Measurements from ENCODE around the gene SLC26A1. TPM values are rescaled to one million over a fixed set of nuclear protein-coding genes. Genes with fewer than 3 reads are reported as not detected.

SLC26A1 gene
- total RNA-seq, 2 experiments from 2014 or later: not detected

DNA sequence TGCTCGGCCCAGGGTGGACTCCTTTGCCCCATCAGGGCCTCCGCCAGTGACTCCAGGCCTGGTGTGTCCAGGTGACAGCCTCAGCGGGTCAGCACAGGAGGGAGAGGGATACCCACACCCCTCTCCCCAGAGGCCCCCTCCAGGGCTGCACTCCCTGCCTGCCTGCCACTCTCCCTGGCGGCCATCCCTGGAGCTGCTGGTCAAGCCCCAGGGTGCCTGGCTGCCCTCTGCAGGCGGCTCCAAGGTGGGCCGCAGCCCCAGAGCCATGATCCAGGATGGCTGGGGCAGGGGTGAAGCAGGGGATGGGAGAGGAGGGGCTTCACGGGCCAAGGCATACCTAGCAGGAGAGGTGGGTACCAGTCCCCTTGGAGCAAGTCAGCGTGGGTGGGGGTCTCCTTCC lies 22.0 kb upstream of the SLC26A1 start:
- Mint-ChIP-seq H3K4me3 (no peak overlapping the region), H3K4me1 (ENCODE audit: low read depth) (peaks cover 5% of the 10 kb centered on the region), H3K27me3 (no peaks in the 10 kb centered on the region), H3K27ac (no peak overlapping the region), H3K9me3 (no peaks in the 10 kb centered on the region), H3K36me3 (no peaks in the 10 kb centered on the region)
- ChIA-PET CTCF (no interaction called here), POLR2A (no interaction called here)
- DNase-seq: no peak
- intact Hi-C loops (cut with micrococcal nuclease): no loop called here

DNA sequence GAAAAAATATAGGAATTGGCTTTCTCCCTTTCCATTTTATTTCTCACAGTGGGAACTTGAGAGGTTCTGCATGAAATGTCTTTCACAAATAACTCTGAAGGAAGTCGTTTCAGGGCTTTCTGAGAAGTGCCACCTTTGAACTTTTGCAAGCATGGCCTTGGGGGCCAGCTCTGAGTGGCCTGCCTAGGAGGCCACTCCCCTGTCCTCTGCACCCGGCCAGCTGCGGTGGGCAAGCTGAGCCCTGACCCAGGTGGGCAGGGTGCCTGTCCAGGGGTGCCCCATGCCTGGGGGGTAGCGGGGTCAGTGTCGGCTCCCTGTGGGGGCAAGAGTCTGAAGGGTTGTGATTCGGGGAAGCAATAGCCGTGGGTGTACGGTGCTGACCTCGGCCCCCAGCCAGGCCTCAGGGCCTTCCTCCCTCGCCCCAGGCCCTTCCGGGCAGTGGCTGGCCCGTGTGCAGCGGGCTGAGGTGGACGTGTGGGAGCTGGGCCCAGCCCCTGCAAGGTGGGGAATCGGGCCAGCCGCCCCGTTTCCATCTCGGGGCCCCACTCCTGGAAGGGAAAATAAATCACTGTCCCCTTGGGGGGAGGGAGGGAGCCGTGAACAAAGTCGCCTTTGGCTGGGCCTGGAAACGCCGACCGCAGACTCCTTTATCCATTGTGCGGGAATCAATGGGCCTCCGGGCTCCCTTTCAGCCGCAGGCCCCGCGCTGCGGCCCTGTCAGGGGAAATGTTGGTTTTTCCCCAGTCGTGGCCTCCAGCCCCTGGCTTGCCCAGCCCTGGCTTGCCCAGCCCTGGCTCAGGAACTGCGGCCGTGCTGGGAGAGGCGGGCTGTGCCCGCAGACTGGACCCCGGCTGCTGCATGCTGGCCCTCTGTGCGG lies 21.3 kb upstream of the SLC26A1 start:
- Mint-ChIP-seq H3K4me1 (ENCODE audit: low read depth) (peaks cover 5% of the 10 kb centered on the region), H3K27me3 (no peaks in the 10 kb centered on the region), H3K27ac (no peak overlapping the region), H3K4me3 (no peak overlapping the region), H3K36me3 (no peaks in the 10 kb centered on the region), H3K9me3 (no peaks in the 10 kb centered on the region)
- ChIA-PET CTCF (no interaction called here), POLR2A (no interaction called here)
- intact Hi-C loops (cut with micrococcal nuclease): loop anchor here (5.0 kb wide), 2 partner anchors 82 to 273 kb away; partner anchors contain the start of genes GAK, MAEA and TMEM175
- DNase-seq: no peak

DNA sequence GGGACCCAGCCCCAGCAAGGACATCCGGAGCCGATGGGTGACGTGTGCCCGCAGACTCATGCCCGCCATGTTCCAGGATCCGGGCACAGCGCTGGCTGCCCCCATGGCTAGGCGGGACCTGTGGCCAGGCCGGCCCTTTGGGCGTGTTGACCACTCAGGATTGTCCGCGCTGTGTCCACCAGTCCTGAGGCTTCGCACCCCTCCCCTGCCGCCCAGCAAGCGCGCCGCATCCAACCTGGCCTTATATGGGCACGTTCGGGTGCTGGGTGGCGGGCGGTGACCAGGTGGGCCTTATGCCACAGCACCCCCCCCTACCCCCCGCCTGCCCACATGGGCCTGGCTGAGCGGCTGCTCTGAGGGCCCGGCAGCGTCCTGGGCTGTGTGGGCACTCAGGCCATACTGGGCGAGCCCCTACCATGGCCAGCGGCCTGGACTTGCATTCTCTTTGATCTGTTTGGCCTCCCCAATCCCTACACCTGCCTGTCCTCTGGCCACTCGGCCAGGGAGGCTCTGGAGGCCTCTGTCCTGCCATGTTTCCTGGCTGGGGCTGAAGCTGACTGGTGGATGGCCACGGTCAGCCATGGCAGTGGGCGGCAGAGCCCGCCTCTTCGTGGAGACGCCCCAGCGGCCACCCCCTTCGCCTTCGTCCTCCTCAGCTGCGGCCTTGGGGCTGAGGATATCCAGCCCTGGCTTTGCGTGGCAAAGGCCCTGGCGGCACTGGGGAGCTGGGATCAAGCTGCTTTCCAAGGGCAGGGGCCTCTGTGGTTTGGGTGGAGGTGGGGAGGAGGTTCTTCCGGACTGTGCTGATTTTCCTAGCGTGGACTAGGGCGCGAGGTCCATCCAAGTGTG lies 20.2 kb upstream of the SLC26A1 start:
- Mint-ChIP-seq H3K4me1 (ENCODE audit: low read depth) (peaks cover 10% of the 10 kb centered on the region), H3K9me3 (no peaks in the 10 kb centered on the region), H3K27me3 (peaks cover 7% of the 10 kb centered on the region), H3K36me3 (no peaks in the 10 kb centered on the region), H3K27ac (no peak overlapping the region), H3K4me3 (no peak overlapping the region)
- CTCF ChIA-PET: no interaction called here
- intact Hi-C loops (cut with micrococcal nuclease): loop anchor here (5.0 kb wide), 2 partner anchors 81 to 274 kb away; partner anchors contain the start of genes GAK, MAEA and TMEM175
- DNase-seq: no peak
- POLR2A ChIA-PET: no interaction called here

DNA sequence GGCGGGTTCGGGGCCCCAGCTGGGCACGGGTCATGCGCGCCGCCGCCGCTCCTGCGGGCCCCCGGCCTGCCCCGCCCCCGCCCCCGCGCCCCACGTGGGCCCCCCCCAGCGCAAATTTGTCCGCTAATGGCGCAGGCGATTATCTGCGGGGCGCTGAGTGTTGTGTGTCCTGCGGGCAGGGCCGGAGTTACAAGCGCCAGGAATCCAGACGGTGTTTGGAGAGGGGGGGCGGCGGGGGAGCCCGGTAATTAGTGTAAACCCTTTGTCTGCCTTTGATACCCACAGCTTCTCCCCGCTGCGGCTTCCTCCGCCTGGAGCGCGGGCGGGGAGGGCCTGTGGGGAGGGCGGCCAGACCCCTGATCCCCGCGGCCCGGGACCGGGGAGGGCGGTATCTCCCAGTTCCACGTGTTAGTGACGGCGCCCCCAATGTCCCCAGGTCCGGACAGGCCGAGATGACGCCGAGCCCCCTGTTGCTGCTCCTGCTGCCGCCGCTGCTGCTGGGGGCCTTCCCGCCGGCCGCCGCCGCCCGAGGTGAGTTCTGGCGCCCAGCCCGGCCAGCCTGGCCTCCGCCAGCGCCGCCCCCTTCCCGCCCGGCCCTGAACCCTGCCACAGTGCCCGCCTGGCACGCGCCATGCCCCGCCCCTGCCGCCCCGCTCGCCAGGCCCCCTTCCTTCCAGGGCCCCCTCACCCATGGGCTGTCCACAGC lies 19.0 kb upstream of the SLC26A1 start:
- Mint-ChIP-seq H3K27ac (no peak overlapping the region), H3K27me3 (peaks cover 18% of the 10 kb centered on the region), H3K36me3 (no peaks in the 10 kb centered on the region), H3K4me3 (peak overlapping the region; percentile 59), H3K4me1 (ENCODE audit: low read depth) (peaks cover 10% of the 10 kb centered on the region), H3K9me3 (no peaks in the 10 kb centered on the region)
- CTCF ChIA-PET: no interaction called here
- POLR2A ChIA-PET: no interaction called here
- intact Hi-C loops (cut with micrococcal nuclease): loop anchor here (5.0 kb wide), 2 partner anchors 80 to 275 kb away; partner anchors contain the start of genes GAK, MAEA and TMEM175
- peak; percentile 48 for DNase-seq

DNA sequence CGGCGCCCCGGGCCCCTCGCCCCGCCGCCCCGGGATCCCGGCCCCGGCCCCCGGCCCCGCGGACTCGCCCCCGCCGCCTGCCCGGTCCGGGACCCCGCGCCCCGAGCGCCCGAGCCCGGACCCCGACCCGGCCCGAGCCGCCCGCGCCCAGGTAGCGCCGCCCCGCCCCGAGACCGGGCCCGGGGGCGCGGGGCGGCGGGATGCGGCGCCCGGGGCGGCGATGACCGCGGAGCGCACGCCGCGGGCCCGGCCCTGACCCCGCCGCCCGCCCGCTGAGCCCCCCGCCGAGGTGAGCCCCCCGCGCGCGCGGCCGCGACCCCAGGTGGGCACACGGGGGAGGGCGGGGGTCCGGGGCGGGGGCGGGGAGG lies 18.4 kb upstream of the SLC26A1 start:
- peaks cover 24% of the 10 kb centered on the region for H3K27me3 Mint-ChIP-seq
- H3K36me3 Mint-ChIP-seq: no peaks in the 10 kb centered on the region
- intact Hi-C loops (cut with micrococcal nuclease): loop anchor here (1.0 to 5.0 kb wide), 6 partner anchors 38 to 335 kb away; partner anchors contain the start of genes CTBP1, DGKQ, GAK and MAEA
- no peaks in the 10 kb centered on the region for H3K9me3 Mint-ChIP-seq
- peaks cover 10% of the 10 kb centered on the region for H3K4me1 Mint-ChIP-seq (ENCODE audit: low read depth)
- ChIA-PET POLR2A (no interaction called here), CTCF (no interaction called here)
- H3K4me3 Mint-ChIP-seq: no peak overlapping the region
- no peak for DNase-seq
- H3K27ac Mint-ChIP-seq: no peak overlapping the region

DNA sequence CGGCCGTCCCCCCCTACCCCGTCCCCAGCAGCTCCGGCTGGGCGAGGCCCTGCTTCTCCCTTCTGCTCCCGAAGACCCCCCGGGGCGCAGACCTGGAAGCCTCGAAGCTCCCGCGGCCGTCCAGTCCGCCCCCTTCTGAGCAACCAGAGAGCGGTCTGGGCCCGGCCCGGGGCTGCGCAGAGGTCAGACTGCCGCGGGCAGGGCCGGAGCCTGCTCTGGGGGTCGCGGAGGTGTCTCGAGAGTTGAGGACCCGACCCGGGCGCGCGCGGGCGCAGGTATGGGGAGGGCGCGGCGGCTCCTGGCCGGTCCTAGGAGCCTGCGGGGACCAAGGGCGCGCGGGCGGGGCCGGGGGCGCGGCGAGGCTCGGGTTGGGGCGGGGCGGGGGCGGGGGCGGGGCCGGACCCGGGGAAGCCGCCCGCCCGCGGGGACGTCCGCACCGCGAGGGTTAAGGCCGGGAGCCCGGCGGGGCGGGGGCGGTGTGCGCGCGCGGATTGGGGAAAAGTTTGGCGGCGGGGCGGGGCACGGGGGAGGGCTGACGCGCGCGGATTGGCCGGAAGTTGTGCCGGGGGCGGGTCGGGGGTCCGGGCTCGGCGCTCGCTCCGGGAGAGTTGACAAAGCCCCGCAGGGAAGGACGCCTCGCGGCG lies 17.9 kb upstream of the SLC26A1 start, which contains the start of gene FGFRL1:
TSS of gene FGFRL1 (plus strand) at position 605 of the 644 bp plus-strand sequence. CDS start 860 bp downstream, outside the sequence.
- Mint-ChIP-seq H3K27ac (peak within 1 kb of the TSS; percentile 76), H3K36me3 (no peaks in the 10 kb centered on the region), H3K4me3 (peak within 1 kb of the TSS; percentile 69), H3K9me3 (no peaks in the 10 kb centered on the region), H3K27me3 (peaks cover 27% of the 10 kb centered on the region), H3K4me1 (ENCODE audit: low read depth) (peaks cover 10% of the 10 kb centered on the region)
- CTCF ChIA-PET: interaction anchor here (0.9 to 1.0 kb wide), 2 partner anchors 12 to 269 kb away, joined by 3 to 5 read pairs; no protein-coding TSS in a partner anchor
- POLR2A ChIA-PET: no interaction called here
- intact Hi-C loops (cut with micrococcal nuclease): loop anchor here (1.0 to 5.0 kb wide), 6 partner anchors 38 to 336 kb away; partner anchors contain the start of genes CTBP1, DGKQ, GAK and MAEA
- peak; percentile 95 for DNase-seq

DNA sequence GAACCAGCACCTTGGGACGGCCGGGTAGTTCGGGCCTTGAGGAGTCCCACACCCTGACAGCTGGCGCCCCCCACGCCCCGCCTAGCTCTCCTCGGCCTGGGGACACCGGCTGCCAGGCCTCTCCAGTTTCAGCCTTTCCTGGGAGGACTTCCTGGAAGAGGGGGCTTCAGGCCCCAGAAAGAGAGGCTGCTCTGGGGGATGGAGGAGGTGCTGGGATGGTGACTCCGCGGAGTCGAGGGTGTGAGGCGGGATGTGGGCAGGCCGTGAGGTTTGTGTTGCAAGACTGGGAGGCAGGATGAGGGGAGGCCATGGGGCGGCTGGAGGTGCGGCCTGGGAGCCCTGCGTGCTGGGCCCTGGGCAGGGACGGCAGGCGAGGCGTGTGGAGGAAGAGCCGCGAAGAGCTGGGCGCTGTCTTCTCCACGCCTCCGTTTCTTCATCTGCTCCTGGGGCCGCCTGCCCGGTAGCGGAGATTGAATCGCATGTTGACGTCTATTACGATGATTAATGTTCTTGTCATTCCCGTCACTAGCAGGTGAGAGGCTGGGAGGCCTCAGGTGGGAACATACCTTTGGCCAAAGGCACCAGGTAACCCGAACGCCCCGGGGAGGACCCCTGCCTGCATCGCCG lies 17.3 kb upstream of the SLC26A1 start:
- intact Hi-C loops (cut with micrococcal nuclease): loop anchor here (1.0 to 5.0 kb wide), 7 partner anchors 37 to 336 kb away; partner anchors contain the start of genes CTBP1, DGKQ, GAK and MAEA
- Mint-ChIP-seq H3K4me3 (peak overlapping the region; percentile 69), H3K4me1 (ENCODE audit: low read depth) (peaks cover 10% of the 10 kb centered on the region), H3K27ac (peak overlapping the region; percentile 76), H3K9me3 (no peaks in the 10 kb centered on the region), H3K27me3 (peaks cover 30% of the 10 kb centered on the region), H3K36me3 (no peaks in the 10 kb centered on the region)
- peak; percentile 89 for DNase-seq
- ChIA-PET CTCF (interaction anchor here (0.9 to 1.0 kb wide), 3 partner anchors 11 to 268 kb away, joined by 3 to 5 read pairs (median 3); no protein-coding TSS in a partner anchor), POLR2A (interaction anchor here (0.9 to 1.0 kb wide), 2 partner anchors 24 to 238 kb away, joined by 3 read pairs; partner anchors contain the start of gene IDUA)

DNA sequence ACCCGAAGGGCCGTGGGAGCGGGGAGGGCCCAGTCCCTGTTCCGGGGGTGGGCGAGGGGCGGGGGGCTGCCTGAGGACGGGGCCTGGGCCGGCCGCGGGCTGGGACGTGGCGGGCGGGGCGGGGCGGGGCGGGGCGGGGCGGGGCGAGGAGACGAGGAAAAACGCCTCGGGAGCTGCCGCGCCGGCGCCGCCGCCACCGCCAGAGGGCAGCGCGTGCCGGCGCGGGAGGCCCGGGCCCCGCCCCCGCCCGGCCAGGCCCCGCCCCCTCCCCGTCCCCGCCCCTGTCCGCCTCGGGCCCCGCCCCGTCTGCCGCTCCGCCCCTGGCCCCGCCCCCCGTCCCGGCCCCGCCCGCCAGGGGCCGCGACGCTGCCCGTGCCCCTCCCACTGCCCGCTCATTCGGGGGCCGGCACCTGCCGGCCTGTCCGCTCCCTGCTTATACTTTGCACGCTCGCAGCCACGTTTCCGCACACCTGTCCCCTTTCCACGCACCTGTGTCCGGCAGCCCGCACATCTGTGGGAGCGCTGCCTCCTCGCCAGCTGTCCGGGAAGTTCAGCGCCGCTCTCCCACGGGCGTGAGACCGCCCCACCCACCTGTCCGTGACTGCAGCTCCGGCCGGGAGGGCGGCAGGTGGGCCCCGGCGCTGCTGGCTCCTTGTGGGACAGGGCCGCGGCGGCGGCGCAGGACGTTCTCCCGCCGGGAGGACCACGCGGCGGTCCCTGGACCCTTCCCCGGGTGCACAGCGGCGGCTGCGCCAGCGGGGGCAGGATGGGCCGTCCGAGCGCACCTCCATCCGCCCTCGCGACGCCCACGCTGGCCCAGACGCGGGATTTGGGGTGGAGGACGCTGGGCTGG lies 16.6 kb upstream of the SLC26A1 start:
- intact Hi-C loops (cut with micrococcal nuclease): loop anchor here (1.0 to 5.0 kb wide), 5 partner anchors 77 to 337 kb away; partner anchors contain the start of genes CTBP1, GAK, MAEA and TMEM175
- Mint-ChIP-seq H3K4me1 (ENCODE audit: low read depth) (peaks cover 10% of the 10 kb centered on the region), H3K27me3 (peaks cover 31% of the 10 kb centered on the region), H3K4me3 (peak overlapping the region; percentile 70), H3K27ac (no peak overlapping the region), H3K36me3 (no peaks in the 10 kb centered on the region), H3K9me3 (no peaks in the 10 kb centered on the region)
- POLR2A ChIA-PET: interaction anchor here (0.9 to 1.0 kb wide), 2 partner anchors 23 to 239 kb away, joined by 3 read pairs; partner anchors contain the start of gene IDUA
- DNase-seq: peak; percentile 80
- CTCF ChIA-PET: interaction anchor here (0.9 to 1.0 kb wide), 2 partner anchors 46 to 267 kb away, joined by 3 to 5 read pairs; no protein-coding TSS in a partner anchor

DNA sequence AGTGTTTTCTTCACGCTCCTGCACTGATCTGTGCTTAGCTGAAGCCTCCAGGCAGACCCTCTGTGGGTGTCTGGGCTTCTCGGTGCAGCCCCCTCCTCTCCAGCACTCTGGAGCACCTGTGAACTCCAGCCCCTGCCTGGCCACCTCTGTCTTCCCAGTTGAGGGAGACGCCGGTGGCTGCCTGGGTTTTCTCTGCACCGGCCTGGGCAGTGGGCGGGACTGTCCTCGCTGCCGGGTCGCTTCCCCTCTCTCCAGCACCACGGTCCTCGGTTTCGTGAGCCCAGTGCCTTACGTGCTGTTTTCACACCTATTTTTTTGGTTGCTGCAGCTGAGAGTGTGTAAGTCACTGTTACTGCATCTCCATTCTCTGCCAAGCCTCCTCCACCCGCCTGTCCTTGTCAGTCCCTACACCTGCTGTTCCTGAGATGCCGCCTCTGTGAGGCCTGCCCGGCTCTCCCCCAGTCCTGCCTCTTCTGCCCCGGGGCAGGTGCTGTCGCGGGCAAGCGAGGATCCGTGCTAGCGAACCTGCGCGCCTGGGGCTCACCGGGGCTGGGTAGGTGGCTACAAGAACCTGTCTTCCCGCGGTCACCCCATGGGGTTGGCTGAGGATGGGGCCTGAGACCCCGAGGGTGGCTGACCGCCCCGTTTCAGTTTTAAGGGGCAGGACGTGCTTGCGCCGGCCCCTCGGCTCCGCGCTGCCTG lies 15.8 kb upstream of the SLC26A1 start:
- Mint-ChIP-seq H3K4me3 (peak overlapping the region; percentile 60), H3K4me1 (ENCODE audit: low read depth) (peaks cover 10% of the 10 kb centered on the region), H3K36me3 (no peaks in the 10 kb centered on the region), H3K27me3 (peaks cover 38% of the 10 kb centered on the region), H3K9me3 (no peaks in the 10 kb centered on the region), H3K27ac (no peak overlapping the region)
- intact Hi-C loops (cut with micrococcal nuclease): no loop called here
- POLR2A ChIA-PET: no interaction called here
- DNase-seq: peak; percentile 42
- CTCF ChIA-PET: no interaction called here

Data from activated CD4-positive, alpha-beta memory T cell treated with anti-CD3 and anti-CD28 coated beads for 36 hours (primary cell).